Inferior parietal cortex (tissue), 1 donor: ENCODE measurements around the gene IFIH1.
A peak's percentile ranks its signal among the peaks of the same experiment; 100 is the strongest.

Source experiments
- DNase-seq: peaks from one replicate; pipeline ENCODE4 v3.0.0-alpha.2; 2016; ENCODE audit errors: extremely low spot score

Gene IFIH1

DNA sequence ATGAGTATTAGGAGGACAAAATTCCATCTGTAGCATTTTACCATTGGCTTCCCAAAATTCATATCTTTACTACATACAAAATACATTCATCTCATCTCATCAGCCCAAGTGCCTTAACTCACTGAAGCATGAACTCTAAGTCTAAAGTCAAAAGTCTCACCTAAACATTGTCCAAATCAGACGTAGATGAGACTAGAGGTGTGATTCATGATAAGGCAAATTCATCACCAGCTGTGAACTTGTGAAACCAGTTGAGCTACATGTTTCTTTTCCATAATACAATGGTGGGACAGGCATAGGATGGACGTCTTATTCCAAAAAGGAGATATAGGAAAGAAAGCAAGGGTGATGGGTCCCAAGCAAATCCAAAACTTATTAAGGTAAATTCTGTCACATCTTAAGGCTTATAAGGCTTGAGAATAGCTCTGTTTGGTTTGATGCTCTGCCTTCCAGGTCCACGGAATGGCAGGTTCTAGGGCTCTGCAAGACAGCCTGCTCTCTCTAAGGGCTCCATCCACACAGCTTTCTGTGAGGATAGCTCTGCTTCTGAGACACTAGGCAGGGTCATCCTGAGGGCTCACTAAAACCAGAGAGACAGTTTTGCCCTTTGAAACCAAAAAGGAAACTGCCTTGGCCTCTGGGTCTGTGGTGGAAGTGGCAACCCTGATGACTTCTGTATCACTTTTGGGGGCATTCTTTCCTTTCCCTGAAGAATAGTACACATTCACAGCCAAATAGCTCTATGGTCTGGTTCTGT is 9.6 kb downstream of the IFIH1 start:
- no peak for DNase-seq

- no peak for DNase-seq
These were observed 12.6 kb downstream of the IFIH1 start for GRCh38 chr2:162305901-162306300.

DNA sequence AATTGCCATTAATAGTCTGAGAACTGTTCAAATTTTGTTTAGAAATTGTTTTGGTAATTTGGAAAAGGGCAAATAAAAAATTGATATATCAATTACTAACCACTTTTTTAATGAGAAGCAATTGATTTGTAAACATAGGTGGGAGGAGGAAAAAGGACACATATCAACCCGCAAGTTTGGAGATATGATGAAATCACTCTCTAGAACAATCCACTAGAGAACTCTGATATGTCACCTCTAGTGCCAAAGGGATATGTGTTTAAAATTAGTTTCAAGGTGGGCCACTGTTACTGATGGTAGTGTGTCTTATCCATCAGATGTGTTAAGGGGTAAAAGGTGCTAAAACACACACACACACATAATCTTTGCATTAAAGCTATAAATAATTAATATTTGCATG is 16.6 kb downstream of the IFIH1 start:
- no peak for DNase-seq

DNA sequence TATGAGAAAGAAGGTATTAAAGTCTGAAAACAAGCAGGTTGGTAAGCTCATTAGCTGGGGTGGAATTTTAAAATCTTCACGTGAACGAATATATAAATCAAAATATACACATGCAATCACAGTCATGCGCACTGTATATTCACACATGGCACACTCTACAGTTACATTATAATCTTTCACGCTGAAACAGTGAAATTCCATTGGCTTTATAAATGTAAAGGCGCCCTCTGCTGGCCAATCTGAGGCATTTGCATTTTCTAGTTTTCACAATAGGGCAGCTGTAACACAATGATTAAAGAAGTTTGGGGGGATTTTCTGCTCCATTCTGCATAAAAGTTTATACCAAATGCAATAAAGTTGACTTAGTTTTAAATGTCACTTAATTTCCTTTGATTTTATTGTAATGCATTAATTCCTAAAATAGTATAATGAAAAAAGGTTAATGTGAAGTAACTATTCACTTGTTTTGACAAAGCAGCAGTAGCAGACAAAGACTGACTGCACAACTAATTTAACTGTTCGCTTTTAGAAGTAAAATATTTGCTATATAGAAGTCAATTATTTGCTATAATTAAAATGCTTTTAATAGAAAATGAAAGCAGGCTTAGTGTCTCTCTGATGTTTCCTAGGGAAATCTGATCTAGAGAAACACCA is 17.2 kb downstream of the IFIH1 start:
- peak; percentile 84 for DNase-seq

GRCh38 chr2:162300266-162300665 is 18.2 kb downstream of the IFIH1 start:
- DNase-seq = no peak

GRCh38 chr2:162298669-162299335 is 19.7 kb downstream of the IFIH1 start:
- no peak for DNase-seq

DNA sequence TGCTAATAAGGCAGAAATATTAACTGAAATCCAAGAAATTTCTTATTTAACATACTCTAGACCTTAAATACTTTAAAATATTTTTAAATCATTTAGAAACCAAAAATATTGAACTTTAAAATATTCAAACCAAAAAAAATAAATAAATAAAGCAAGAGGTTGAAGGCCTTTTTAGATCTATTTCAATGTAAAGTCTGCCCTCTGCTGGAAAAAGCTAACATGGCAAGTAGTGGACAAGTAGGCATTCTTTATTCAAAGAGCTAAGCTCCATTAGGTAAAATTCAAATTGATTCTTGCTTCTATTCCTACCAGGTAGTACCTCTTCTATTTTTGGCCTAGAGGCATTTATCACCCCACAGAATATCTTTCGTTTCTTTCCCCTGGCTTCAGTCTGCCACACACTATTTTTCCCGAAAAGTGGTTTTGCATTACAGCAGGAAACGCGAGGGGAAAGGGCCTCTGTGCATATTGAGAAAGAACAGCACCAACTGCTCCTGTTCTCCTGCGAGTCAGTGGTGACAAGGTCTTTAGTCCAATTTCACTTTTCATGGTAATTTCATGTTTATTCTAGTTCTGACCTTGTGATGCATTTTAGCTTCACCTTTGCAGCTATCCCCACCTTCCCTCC is 20.4 kb downstream of the IFIH1 start:
- peak; percentile 96 for DNase-seq

- DNase-seq = no peak
These were observed 23.5 kb downstream of the IFIH1 start for GRCh38 chr2:162295009-162295408.

GRCh38 chr2:162293122-162293786 is 25.2 kb downstream of the IFIH1 start:
- no peak for DNase-seq

DNA sequence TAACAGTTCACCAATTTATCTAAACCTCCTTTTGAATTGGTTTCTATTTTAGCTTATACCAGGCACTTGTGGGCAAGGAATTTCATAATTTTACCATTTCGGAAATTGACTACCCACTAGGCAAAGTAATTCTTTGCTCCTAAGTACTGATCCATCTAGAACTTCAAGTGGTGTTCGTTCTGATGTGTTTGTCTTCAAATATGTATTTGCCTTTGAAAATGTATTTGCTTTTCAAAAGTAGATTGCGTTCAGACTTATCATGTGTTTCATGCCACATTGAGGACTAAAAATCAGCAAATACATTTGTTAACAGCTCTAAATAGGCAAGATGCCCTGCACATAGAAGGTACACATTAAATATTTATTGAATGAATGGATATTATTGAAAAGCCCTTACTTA is 26.7 kb downstream of the IFIH1 start:
- no peak for DNase-seq

DNA sequence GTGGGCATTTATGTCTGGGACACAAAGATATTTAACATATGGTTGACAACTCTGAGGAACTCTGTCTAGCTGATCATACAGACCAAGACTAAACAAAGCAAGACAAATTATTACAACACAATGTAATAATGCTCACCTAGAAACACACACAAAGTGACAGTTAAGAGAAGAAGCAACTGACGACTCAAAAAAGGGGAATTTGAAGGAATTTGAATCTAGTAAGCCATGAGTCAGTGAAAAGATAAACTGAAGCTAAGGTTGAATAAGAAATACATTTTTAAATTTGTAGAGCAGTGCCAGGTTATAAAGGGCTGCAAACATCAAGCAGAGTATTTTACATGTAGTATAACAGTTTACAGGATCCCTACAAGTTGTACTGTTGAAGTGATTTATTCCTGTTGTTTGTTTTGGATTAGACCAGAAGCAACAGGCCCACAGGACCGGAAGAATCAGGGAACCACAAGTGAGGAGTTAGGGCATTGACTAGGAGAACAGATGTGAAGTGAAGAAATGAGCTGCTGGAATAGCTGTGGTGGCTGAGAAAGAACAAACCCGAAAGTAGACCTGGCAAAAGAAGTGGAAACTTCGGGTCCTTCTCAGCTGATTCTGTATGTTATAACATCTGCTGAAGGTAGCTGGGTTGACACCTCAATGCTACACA is 35.6 kb downstream of the IFIH1 start:
- DNase-seq = no peak

DNA sequence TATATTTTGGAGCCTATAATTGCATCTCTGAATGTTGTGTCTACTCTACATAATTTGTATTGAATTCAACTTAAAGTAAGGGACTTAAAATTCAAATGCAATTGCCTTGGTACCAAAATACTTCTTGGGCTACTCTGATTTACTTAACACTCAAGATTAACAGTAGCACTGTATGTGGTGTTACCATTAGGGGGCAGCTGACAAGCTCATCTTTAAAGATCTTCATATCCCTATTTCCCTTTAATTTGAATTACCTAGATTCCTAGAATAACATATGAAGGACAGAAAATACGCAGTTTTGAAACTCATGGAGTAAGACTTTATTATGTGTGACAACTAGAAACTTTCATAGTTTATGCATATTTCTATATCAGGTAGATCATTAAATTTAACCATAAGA is 37.8 kb downstream of the IFIH1 start:
- no peak for DNase-seq

- DNase-seq = no peak
These were observed 41.1 kb downstream of the IFIH1 start for GRCh38 chr2:162277381-162277780.

DNA sequence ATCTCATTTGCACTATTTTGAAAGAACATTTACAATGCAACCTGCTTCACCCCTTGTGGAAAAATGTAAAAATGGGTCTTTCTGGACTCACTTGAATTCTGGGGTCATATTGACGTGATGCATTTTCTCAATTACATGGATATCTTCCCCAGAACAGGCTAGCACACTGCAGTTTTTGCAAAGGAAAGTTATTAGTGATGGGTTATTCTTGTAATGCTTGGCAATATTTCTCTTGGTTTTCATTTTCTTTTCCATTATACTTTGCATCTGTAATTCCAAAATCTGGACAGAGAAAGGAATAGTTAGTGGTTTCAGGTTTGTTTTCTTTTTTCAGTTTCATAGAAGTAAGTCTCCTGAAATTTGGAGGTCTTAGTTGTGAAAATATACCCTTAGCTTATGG is 50.5 kb downstream of the IFIH1 start:
- DNase-seq = no peak

- DNase-seq = no peak
These were observed 51.0 kb downstream of the IFIH1 start for GRCh38 chr2:162267496-162267895.

GRCh38 chr2:162266460-162266760 is 52.1 kb downstream of the IFIH1 start:
- DNase-seq = no peak

DNA sequence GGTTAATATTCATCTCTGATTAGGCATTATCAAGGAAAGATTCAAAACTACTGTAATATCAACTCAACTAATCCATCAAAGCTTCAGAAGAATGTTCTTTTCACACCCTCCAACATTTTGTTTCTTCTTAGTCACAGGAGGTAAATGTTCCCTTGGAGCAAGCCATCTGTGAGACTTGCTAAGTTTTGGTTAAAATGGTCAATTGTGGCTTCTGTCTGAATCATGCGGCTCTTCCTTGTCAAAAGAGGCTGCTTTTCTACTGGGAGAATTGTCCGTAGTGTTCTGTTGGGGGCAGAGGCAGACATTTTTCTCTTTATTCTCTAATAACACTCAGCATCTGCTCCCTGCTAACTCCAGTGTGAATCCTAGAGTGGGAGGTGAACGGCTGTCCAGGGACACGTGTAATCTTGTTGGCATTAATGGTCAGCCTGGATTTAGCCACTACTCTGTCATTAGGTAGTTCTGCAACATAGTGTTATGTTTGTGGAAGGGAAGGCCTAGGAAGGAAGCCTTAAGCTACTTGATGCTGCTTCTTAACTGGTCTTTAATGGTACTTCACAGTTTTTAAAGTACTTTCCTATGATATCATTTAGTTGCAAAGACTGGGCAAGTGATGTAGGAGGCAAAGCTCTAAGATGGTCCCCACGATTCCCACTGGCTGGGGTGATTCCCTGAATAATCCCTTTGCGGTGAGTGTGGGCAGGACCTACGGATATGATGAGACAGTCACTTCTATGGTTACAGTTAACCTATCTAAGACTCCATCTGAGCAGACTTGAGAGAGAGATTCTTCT is 52.6 kb downstream of the IFIH1 start:
- DNase-seq = peak; percentile 48

- DNase-seq = no peak
These were observed 57.2 kb downstream of the IFIH1 start for GRCh38 chr2:162261032-162261945.

DNA sequence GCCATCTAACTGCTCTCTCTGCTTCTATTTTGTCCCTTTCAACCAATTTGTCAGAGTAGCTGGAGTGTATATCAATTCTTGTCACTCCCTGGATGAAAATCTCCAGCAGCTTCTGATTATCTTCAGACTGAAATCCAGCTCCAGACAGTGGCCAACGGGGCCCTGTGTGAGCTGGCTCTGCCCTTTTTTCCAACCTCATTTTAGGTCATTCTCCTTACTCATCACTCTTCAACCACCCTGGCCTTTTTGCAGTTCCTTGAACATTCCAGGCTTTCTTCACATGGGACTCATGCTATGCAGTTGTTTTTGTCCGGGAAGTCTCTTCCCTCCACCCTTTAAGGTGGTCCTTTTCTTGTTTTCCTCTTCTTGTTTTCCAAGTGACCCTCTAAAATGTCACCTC is 59.8 kb downstream of the IFIH1 start:
- no peak for DNase-seq

DNA sequence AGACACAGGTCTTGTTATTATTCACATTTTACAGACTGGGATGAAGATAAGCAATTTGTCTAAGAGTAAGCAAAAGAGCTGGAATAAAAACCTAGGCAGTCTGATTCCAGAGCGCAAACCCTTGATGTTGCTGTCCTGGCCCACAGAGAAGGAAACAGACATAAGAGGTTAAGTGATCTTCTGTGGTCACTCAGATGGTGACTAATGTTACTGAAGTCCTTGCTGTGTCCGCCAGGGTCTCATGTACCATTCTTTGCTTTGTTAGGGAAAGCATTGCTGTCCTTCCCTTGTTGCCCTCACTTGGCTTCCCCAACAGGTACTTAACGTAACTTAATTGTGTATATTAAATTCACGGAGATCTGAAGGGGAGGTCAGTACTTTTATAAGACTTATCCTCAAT is 60.3 kb downstream of the IFIH1 start:
- no peak for DNase-seq
